Loucy (cell line): ENCODE data around the gene CSNK1G1.

Experiments
- EZH2phosphoT487 ChIP-seq: fragments of 200-600 bp; IDR thresholded peaks from 2 replicates; pipeline ENCODE4 v1.6.1; 2018; ENCODE audit warnings: antibody characterized with exemption, mild to moderate bottlenecking, moderate library complexity, borderline replicate concordance
- TF ChIP-seq, protein P1 (sequence below): fragments of 200-600 bp; sonication (generic); conservative IDR thresholded peaks from 2 replicates; pipeline ENCODE4 v1.5.1; 2014; ENCODE audit warnings: mild to moderate bottlenecking, antibody characterized with exemption, low read length

DNA sequence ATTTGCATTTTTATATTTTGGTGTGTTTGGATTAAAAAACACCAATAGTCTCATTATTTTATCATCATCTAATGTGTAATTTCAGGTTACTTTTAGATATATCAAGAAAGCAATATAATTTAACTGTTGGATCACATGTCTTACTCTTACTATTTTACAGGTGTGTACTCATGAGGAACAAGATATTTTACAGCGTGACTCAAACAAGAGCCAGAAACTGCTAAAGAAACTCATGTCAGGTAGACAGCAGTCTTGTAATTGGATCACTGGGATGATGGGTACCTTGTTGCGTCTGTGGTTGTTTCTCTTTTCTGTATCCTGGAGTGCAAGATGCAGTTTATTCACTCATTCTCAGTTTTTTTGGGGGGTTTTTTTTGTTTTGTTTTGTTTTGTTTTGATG, 44.6 kb upstream of the CSNK1G1 start:
- TF ChIP-seq, protein P1, sequence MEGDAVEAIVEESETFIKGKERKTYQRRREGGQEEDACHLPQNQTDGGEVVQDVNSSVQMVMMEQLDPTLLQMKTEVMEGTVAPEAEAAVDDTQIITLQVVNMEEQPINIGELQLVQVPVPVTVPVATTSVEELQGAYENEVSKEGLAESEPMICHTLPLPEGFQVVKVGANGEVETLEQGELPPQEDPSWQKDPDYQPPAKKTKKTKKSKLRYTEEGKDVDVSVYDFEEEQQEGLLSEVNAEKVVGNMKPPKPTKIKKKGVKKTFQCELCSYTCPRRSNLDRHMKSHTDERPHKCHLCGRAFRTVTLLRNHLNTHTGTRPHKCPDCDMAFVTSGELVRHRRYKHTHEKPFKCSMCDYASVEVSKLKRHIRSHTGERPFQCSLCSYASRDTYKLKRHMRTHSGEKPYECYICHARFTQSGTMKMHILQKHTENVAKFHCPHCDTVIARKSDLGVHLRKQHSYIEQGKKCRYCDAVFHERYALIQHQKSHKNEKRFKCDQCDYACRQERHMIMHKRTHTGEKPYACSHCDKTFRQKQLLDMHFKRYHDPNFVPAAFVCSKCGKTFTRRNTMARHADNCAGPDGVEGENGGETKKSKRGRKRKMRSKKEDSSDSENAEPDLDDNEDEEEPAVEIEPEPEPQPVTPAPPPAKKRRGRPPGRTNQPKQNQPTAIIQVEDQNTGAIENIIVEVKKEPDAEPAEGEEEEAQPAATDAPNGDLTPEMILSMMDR, result no peak
- no peak for TF ChIP-seq EZH2phosphoT487
